Prostate gland (tissue), 1 donor: ENCODE measurements around the gene IRF4.

Experiments used
- POLR2A ChIP-seq: fragments of 450-650 bp; IDR thresholded peaks from one replicate; pipeline ENCODE4 v1.6.1; 2016; ENCODE audit warnings: antibody characterized with exemption, mild to moderate bottlenecking
- POLR2AphosphoS5 ChIP-seq: sonication (generic); formaldehyde crosslinking; IDR thresholded peaks from one replicate; pipeline ENCODE4 v1.6.1; 2017; ENCODE audit warnings: antibody characterized with exemption

- TF ChIP-seq POLR2A (no peak), POLR2AphosphoS5 (no peak)
Measured at GRCh38 chr6:434051-434705, 42.6 kb downstream of the IRF4 start.
